ENCODE results near the gene GDF7.

GDF7 gene

DNA sequence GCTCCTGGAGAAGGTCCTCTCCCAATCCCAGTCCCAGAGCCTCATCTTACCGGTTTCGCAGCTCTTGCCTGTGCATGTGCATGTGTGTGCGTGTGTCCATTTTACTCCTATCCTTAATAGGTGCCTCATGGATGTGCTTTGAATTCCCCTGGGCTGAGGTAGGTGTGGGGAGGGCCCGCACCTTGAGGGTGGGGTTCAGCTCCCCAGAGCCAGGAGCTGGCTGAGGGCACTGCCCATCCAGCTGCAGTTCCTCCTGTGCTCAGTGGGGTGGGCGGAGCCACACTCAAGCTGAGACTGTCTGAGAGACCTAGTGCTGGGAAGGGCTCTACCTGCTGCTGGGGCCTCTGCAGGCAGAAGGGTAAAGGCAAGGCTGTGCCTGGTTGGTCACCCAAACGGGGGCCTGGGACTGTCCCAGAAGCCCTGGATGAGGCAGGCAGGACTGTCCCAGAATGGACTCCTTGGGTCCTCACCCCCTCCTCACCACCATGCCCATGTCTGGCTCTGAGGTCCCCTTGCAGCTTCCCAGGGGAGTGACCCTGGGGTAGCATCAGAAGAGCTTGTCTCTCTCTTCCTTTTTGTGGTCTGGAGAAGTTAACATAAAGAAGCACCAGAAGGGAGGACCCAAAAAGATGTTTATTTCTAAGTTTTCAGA is 8.9 kb downstream of the GDF7 start:
- DNase-seq, result no peak

DNA sequence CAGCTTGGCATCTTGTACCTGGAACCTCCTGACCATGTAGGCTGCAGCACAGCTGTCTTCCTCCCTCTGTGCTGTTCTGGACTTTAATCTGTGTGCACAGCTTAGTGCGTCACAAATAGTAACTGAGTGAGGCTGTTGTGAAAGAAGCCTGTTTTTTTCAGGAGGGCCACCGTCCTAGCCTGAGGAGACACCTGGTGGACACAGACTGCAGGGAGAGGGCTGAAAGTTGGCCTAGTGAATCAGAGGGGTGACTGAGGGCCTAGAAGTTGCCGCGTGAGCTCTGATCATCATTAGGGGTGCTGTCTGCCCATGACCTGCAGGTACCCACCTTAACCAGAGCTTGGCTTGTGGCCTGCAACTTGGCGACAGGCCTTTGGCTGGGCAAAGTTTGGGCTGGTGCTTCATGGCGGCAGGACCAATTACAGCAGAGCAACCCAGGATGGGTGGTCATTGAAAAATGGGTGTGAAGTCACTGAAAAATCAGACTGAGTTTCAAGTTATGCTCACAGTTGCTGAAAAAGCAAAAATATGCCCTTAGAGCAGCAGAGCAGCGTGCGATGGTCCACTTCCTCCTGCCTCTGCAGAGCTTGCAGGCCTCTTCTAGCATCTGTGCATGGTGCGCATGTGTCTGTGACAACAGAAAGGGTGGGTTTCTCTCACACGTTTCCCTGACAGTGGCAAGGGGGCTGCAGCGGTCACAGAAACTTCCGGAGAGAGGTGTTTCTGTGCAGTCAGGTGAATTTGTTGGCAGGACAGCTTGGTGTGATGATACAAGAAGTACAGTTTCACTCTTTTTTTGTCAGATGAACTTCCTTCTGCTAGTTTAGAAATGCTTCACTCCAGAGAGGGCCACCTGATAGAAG is 9.6 kb downstream of the GDF7 start:
- DNase-seq, result no peak

DNA sequence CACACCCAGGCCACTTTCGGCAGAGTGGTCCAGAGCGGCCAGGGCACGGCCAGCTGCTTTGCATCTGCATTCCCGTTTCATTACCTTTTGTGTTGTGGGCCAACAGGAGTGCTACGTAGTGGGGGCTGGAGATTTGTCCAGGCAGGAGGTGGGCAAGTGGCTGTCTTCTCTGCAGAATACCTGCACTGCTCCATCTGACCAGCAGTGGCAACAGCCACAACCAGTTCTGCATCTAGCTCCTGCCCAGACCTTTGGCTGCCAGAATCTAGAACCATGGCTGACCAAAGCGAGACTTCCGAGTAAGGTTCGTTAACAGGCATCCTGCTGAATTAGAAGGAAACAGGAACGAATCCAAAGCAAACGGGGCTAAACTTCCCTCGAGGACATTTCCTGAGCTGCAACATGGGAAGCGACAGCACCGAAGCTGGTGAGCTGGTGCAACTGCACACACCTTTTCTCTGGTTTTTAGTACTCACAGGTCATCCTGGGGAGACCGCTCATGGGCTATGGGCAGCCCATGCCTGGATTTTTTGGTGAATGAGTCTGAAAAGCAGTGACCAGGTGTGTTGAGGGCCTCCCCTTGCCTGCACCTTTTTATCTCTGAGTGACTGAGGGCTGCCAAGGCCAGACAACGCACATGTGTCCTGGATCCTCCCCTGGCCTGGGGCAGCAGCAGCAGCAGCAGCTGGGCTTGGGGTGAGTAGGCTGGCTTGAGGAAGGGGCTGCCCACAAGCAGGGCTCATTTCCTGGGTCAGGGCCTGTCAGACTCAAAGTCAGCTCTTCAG is 10.5 kb downstream of the GDF7 start:
- DNase-seq, result no peak

DNA sequence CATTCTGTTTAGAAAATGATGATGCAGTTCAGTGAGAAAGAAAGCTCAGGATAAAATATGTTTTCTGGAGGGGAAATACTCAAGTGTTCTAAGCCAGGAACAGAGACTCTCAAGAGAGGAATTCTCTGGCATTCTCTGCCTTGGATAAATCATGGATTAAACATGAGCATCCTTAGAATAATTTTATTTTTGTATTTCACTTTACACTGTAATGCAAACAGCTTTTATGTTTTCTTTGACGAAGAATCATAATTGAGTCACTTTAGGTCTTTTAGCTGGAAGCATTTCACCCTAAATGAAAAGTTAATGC is 11.1 kb downstream of the GDF7 start:
- DNase-seq, result no peak

DNA sequence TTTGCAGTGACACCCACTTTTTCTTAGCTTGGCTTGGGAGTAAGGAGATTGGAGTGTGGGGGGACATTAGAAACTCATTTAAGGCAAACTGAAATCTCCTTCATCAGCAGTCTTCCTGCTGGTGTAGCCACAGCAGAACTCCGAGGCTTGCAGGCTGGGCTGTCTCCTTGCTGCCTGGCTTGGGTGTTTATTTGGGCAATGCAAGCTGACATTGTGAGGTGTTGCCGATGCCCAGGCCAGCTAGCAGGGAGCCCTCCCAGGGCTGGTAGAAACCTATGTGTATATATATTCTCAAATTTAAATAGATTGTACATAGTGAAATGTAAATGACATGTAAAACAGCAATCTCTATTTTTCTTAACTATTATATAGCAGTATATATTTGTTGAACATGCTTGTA is 11.8 kb downstream of the GDF7 start:
- DNase-seq, result no peak

DNA sequence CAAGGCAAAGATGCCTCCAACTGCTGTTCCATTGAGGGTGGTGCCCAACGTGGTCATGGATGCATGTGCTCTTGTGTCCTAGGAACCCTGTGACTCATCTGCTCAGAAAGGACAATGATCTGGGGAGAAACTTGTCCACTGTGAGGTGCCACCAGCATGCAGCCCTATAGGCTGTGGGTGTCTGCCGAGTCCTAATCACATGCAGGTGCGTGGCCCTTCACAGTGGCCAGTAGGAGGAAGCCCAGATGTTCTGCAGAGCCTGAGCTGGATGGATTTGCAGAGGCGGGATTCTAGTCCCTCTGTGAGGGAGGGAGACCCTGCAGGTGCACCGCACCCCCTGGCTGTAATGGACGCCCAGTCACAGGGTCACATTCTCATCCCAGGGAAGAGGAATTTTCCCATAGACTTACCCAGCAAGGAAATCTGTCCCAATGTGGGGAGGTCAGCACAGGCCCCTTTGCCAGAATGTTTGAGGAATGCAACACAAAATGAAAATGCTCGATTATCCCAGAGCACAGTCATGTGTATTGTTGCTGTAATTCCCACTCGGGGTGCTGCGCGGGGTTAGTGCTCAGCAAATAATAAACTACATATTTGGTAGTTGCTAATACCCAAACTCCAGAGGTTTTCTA is 13.9 kb downstream of the GDF7 start:
- DNase-seq, result no peak

DNA sequence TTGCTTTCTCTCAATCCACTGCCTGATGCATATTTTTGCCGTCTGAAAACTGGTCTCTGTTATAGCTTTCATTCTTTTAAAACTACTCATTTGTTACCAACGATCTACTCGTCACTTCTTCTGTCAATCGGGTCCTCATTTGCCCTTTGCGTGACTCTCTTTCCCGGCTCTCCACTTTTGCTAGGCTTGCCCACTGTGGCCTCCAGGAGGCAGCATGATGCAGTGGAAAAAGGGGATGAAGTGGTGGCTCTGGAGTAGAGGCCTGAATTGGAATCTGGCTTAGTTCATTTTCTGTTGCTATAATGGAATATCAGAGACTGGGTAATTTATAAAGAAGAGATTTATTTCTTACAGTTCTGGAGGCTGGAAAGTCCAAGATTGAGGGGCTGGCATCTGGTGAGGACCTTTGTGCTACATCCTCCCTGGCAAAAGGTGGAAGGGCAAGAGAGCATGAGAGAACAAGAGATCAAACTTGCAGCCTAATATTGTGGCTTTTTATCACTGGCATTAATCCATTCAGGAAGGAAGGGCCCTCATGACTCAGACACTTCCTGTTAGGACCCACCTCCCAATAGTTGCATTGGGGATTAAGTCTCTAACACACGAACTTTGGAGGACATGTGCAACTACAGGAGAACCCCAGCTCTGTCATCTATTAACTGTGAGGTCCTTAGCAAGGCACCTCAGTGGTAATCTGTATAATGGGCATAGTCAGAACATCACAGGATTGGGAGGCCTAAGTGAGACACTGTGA is 15.4 kb downstream of the GDF7 start:
- no peak for DNase-seq

DNA sequence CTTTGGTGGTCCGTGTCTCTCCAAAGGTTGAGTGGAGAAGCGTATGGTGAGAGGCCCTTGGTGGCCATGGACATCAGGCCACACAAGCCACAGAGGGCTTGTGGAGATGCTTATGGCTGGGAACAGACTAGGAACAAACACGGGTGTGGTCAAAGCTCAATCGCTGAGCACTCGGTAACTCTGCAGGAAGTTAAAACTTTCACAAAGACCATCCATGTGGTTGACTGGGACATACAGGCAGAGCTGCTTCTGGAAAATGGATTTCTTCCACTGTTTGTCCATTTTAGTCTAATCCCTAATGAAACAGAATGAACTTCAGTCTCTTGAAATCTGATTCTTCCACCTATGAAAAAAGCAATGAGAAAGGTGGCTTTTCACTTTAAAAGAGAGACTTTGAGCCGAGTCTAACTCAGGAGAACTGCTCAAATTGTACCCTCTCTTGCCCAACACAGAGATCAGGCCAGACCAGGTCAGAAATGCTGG is 17.7 kb downstream of the GDF7 start:
- no peak for DNase-seq

DNA sequence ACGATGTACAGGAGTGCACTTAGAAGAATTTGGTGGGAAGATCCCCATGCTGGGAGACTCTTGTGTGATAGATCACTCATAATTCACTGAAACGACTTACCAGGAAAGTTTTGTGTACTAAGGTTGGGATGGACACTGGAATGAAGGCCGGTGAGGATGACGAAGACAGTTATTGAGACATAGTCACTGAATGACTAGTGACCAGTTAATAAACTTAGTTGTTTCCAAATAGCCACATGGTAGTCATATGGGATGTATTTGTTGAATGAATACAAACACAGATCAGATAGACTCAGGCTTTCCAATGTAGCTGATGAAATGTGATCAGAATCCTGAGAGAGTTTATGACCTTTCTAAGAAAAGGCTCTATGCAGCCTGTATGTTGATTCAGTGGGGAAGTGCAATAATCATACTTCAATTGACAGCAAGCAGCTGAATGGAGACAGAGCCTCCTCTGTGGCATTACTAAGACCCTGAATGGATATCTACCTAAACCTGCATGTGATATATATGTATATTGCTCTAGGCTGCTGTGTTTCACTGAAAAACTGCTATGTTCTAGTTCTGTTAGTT is 20.4 kb downstream of the GDF7 start:
- DNase-seq, result no peak

DNA sequence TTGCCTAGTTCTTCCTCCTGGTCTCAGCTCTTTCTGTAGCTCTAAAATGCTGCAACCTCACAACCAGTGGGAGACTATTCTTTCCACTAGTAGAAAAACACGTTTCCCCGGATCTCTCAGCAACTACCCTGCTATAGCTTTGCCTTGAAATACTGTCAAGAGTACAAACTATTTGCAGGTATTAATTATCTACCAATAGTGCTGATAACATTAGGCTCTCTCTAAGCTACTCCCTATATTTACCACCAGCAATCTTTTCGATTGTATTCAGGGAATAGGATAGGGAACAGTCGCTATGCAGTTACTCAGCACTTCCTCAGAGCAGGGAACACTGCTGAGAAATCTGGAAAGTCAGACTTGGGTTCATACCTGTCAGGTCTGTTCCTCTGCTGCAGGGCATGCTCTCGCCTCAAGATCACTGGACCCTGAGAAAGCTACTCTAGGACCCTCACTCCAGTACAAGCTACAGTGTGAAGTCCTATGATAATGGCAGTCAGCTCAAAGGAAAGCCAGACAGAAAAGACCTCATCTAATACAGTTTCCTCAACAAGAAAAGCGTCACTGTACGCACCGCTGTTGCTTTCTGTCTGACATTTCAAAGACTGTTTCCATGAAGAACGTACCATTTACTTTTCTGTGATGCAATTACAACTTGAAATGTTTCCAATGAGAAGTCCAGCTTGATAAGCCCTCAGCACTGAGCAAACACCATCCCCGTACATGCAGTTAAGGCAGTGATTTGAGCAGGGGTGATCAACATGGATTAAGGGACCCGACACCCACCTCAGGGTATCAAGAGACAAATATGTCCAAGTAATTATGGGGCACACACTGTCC is 22.7 kb downstream of the GDF7 start:
- DNase-seq, result no peak

DNA sequence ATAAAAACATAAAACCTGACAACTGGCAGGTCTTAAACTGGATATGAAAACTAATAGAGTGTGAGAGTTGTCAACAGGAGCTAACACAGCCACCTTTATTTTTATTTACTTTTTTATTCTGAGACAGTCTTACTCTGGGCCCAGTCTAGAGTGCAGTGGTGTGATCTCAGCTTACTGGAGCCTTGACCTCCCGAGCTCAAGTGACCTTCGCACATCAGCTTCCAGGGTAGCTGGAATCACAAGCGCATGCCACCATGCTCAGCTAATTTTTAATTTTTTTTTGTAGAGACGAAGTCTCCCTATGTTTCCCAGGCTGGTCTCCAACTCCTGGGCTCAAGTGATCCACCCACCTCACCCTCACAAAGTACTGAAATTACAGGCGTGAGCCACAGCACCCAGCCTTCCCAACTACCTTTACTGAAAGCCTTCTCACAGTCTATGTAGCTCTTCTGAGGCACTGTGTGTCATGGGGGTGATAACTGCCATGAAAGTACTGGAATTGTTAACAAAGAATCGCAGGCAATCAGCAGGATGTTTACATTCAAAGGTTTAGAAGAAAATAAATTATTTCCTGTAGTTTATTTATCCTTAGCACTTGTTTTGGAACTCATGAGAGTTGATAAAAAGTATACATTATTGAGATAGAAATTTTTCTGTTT is 24.3 kb downstream of the GDF7 start:
- DNase-seq, result no peak

DNA sequence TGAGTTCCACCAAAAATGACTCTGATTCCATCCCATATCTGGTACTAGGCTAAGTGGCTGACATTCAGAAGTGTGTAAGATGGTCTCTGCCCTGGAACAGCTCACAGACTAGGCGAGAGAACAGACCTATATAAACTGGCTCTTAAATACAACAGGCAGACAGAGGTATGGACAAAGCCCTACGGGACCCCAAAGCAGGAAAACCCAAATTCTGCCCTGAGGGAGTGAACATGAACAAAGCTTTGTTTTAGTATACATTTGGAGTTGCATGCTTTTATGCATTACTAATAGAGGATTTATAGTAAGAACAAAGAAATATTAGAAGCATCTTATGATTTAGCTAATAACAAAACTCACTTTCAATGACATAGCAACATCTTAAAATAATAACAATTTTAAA is 25.1 kb downstream of the GDF7 start:
- no peak for DNase-seq

DNA sequence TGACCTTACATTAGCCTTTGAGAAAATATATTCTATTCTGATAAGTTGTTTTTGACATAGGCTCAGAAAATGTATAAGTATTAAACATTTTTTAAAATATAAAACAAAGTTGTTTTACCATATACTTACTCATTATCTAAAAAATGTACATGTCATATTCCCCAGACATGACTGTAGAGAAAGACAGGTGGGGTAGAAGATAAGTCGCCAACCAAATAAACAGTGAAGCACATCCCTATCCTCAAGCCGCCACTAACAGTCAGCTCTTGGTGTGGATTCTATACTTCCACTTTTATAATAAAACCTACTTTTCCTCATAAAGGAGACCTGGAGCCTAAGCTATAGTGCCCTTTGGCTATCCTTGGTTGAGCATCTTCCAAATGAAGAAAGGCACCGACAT is 26.4 kb downstream of the GDF7 start:
- DNase-seq, result no peak

DNA sequence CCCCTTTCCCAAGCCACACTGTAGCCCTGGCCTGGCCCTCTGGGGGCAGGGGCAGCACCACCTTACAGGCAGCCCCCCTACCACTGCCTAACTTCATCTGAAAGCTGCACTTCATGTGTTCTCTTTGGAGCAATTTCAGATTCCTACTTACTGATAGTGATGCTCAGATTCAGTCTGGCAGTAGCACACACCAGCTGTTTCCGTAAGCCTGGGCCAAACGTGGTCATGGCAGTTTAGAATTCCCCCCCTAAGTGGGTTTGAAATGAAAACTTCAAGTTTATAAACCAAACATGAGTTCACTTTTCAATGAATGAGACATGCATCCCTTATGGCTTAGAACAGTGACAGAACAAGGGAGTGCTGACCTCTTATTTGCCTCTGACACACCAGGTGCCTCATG is 29.4 kb downstream of the GDF7 start:
- DNase-seq, result no peak

DNA sequence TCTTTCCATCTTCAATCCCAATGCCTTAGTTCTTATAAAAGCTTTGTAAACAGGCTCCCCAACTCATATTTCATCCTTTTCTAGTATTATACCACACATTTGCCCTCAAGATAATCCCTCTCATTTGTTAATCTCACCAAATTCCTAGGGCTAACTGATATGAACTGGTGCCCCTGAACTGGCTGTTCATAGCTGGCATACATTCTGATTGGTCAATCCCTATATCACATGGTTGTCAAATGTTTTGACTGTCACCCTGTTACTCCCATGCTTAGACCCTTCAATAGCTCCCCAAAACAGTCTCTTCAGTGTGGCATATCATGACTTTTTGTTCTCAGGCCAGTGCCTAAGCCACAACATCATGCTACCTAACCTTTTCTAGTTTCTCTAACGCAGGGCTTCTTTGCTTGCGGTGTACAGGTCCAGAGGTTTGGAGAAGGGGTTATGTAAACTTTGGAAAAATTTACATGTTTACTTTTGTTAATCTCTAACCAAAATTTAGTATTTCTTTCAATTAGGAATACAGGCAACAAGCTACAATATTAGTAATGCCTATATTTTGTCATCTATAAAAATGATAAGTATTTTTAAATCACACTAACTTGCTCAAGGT is 30.5 kb downstream of the GDF7 start:
- no peak for DNase-seq

DNA sequence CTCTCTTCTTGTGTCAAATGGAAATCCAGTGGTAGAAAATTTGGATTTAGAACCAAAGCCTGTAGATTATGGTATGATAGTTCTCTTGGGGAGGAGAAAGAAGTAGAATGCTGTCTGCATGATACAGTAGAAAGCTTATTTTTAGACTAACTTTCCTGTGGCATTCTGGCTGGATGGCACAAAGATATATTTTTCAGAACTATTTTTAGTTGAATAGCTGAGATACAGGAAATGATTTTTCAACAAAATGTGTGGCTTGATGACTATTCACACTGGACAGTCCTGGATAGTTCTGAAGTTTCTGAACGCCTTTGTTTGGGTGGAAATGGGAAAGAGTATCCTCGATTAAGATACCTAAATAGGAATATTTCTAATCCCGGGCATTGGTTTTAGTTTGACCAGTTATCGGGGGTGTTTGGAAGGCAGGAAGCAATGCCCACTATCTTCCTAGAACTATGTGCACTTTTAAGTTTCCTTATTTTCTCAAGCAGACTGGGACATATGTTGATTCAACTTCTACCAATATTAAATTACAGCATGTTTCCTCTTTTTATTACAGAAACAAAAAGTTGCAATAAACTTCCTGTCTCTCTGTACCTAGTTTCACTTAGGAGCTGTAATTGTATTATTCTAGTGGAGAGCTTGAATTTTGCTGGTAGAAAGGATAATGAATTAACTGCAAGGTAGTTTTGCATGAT is 32.1 kb downstream of the GDF7 start:
- DNase-seq, result no peak

DNA sequence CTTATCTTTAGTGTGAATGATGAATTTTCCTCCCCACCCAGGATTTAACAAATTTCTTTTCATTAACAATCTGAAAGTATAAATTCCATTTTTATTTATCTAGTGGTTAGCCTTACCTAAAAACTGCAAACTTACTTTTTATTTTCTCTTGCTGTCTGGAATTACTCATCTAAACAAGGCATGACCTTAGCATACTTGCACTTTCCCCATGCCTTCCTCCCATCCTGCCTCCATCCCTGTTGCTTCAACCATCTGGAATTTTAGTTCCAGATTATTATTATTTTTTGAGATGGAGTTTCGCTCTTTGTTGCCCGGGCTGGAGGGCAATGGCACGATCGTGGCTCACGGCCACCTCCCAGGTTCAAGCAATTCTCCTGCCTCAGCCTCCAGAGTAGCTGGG is 35.6 kb downstream of the GDF7 start:
- DNase-seq, result no peak

DNA sequence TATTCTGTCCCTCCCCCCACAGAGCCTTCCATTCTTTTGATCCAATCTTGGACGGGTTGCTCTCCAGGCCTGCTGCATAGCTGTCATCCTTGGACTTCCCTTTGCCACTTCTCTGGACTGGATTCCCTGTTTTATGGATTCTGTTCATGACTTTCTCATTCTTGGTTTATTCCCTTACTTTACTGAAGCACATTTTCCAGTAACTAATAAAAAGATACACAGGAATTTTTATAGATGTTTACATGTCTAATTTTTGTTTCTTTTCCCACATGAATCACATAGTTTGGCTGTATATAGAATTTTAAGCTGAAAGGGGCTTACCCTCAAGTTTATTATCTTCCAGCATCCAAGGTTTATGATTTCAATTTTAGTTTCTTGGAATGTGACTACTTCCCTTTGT is 37.9 kb downstream of the GDF7 start:
- DNase-seq, result no peak

DNA sequence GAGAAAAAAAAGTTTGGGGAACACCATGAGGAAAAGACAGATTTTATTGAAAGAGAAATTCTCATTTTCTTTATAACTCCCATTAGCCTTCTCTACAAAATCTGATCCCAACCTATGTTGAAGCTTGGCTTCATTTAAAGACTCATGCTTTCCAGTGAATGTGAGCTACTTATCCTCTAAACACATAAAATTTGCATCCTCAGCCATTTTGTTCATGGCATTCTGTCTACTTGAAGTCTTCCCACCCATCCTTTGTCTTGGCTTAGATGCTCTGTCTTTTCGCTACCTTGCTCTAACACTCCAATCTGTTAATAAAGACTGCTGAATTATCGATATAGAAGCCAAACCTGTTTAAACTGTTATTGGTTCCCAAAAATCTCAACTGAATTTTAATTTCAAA is 39.3 kb downstream of the GDF7 start:
- no peak for DNase-seq

DNA sequence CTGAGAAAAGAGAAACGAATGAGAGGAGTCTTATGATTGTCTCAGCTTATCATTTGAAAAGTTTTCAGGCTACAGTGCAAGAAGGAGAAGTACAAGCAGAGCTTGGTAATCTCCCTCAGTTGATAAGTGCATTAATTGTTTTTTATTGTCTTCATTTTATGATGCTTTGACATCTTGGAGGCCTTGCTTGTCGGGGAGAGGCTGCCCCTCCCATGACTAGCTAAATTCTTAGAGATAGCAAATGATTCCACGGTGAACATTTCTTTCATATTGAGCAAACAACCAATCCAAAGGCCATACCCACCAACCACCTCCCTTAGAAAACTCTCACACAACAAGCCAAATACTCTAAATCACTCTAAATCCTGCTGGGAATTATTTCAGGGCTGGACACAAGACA is 39.8 kb downstream of the GDF7 start:
- no peak for DNase-seq
